HG03135 (cell line): Measurements from ENCODE around the gene CYP27C1.
"Not testable (repeated sequence)": the region's sequence is repeated elsewhere in the genome, so short reads cannot be mapped to it uniquely, and the experiment has no call there.

Source experiments
- ATAC-seq: cut with Tn5 transposase; IDR thresholded peaks from one replicate; pipeline ENCODE4 v1.9.1; 2021; ENCODE audit warnings: mild to moderate bottlenecking, moderate library complexity; ENCODE audit not compliant: unreplicated experiment

CYP27C1 gene

GRCh38 chr2:127173057-127173456, 47.0 kb downstream of the CYP27C1 start:
- no peak for ATAC-seq

- no peak for ATAC-seq
Measured at GRCh38 chr2:127172306-127172705, 47.8 kb downstream of the CYP27C1 start.

- ATAC-seq = no peak
Measured at GRCh38 chr2:127170452-127171197, 49.5 kb downstream of the CYP27C1 start.

- ATAC-seq = no peak
Measured at GRCh38 chr2:127170021-127170420, 50.1 kb downstream of the CYP27C1 start.

- ATAC-seq = no peak
Measured at GRCh38 chr2:127169066-127169660, 50.9 kb downstream of the CYP27C1 start.

- ATAC-seq = no peak
Measured at GRCh38 chr2:127166231-127166860, 53.8 kb downstream of the CYP27C1 start.

GRCh38 chr2:127165539-127165935, 54.6 kb downstream of the CYP27C1 start:
- ATAC-seq = no peak

GRCh38 chr2:127164761-127165538, 55.1 kb downstream of the CYP27C1 start:
- no peak for ATAC-seq

- no peak for ATAC-seq
Measured at GRCh38 chr2:127163921-127164320, 56.2 kb downstream of the CYP27C1 start.

- not testable (repeated sequence) for ATAC-seq
Measured at GRCh38 chr2:127163090-127163406, 57.1 kb downstream of the CYP27C1 start.

- ATAC-seq = no peak
Measured at GRCh38 chr2:127162261-127163089, 57.6 kb downstream of the CYP27C1 start.

GRCh38 chr2:127161176-127162136, 58.6 kb downstream of the CYP27C1 start:
- no peak for ATAC-seq

GRCh38 chr2:127160676-127161075, 59.4 kb downstream of the CYP27C1 start:
- no peak for ATAC-seq

- ATAC-seq = no peak
Measured at GRCh38 chr2:127159543-127159942, 60.6 kb downstream of the CYP27C1 start.

GRCh38 chr2:127158614-127159290, 61.3 kb downstream of the CYP27C1 start:
- ATAC-seq = no peak

GRCh38 chr2:127157651-127158485, 62.2 kb downstream of the CYP27C1 start:
- no peak for ATAC-seq

- no peak for ATAC-seq
Measured at GRCh38 chr2:127157114-127157513, 63.0 kb downstream of the CYP27C1 start.

- ATAC-seq = no peak
Measured at GRCh38 chr2:127155947-127156346, 64.2 kb downstream of the CYP27C1 start.
